ENCODE measurements around the gene AFG1L.

DNA sequence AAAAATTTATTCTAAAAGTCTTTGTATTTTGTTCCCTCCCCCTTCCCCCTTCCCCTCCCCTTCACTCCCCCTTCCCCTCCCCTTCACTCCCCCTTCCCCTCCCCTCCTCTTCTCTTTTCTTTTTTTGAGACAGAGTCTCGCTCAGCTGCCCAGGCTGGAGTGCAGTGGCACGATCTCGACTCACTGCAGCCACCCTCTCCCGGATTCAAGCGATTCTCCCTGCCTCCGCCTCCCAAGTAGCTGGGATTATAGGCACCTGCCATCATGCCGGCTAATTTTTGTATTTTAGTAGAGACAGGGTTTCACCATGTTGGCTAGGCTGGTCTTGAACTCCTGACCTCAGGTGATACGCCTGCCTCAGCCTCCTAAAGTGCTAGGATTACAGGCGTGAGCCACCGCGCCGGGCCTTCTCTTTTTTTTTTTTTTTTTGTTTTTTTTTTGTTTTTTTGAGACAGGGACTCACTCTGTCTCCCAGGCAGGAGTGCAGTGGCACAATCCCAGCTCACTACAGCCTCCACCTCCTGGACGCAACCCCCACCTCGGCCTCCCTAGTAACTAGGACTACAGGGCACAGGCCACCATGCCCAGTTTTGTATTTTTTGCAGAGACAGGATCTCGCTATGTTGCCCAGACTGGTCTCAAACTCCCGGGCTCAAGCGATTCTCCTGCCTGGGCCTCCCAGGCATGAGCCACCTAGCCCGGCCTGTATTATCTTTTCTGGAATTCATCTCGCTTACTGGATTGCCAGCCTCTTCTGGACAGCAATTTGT, 1.1 kb upstream of the AFG1L start:
- TF ChIP-seq CTCF (IDR thresholded peaks at IDR 0.05; ENCODE audit: insufficient read depth, low read length) (no peak), POLR2AphosphoS5 (IDR thresholded peaks at IDR 0.05; ENCODE audit: low read depth) (no peak), GABPA (IDR thresholded peaks at IDR 0.05; ENCODE audit: low read depth) (no peak), SPI1 (IDR thresholded peaks at IDR 0.05; ENCODE audit: borderline replicate concordance, low read depth) (no peak)

All from HL-60 (cell line).